KMS-11 (cell line): ENCODE data around the gene ZNF384.

Experiments used
- H2AFZ ChIP-seq: fragments of 200-600 bp; sonication (generic); 2 replicates; pipeline ENCODE4 v1.6.1; 2016; ENCODE audit warnings: antibody characterized with exemption, mixed run types, low read depth
- H3K27ac ChIP-seq: fragments of 200-600 bp; sonication (generic); 2 replicates; pipeline ENCODE4 v1.6.1; 2016; ENCODE audit warnings: mild to moderate bottlenecking, mixed run types
- H3K27me3 ChIP-seq: fragments of 200-600 bp; sonication (generic); 2 replicates; pipeline ENCODE4 v1.6.1; 2017; ENCODE audit warnings: mild to moderate bottlenecking, low read depth, mixed run types, moderate library complexity; ENCODE audit not compliant: insufficient read depth
- H3K36me3 ChIP-seq: fragments of 200-600 bp; sonication (generic); 2 replicates; pipeline ENCODE4 v1.6.1; 2017; ENCODE audit warnings: mild to moderate bottlenecking, mixed run types; ENCODE audit not compliant: insufficient read depth
- H3K4me1 ChIP-seq: fragments of 200-600 bp; sonication (generic); 2 replicates; pipeline ENCODE4 v1.6.1; 2016; ENCODE audit warnings: mild to moderate bottlenecking, low read depth, mixed run types; ENCODE audit not compliant: poor library complexity, severe bottlenecking
- H3K4me2 ChIP-seq: fragments of 200-600 bp; sonication (generic); 2 replicates; pipeline ENCODE4 v1.7.0; 2016; ENCODE audit warnings: mild to moderate bottlenecking, mixed run types
- H3K4me3 ChIP-seq: fragments of 200-600 bp; sonication (generic); IDR thresholded peaks from 2 replicates; pipeline ENCODE4 v1.6.1; 2017; ENCODE audit warnings: low read depth, low read length, mixed read lengths; ENCODE audit not compliant: insufficient read depth
- H3K79me2 ChIP-seq: fragments of 200-600 bp; sonication (generic); 2 replicates; pipeline ENCODE4 v1.6.1; 2016; ENCODE audit warnings: low read depth, mixed run types; ENCODE audit not compliant: insufficient read depth
- H3K9ac ChIP-seq: fragments of 200-600 bp; sonication (generic); 2 replicates; pipeline ENCODE4 v1.6.1; 2016; ENCODE audit warnings: mild to moderate bottlenecking, mixed run types
- H4K20me1 ChIP-seq: fragments of 200-600 bp; sonication (generic); 2 replicates; pipeline ENCODE4 v1.6.1; 2016; ENCODE audit warnings: mild to moderate bottlenecking, mixed run types; ENCODE audit not compliant: insufficient read depth
- TF ChIP-seq, protein P1 (sequence below): fragments of 200-600 bp; sonication (generic); conservative IDR thresholded peaks from 2 replicates; pipeline ENCODE4 v1.6.1; 2017; ENCODE audit warnings: low read depth, mild to moderate bottlenecking, antibody characterized with exemption, low read length, moderate library complexity, mixed read lengths

Gene ZNF384

DNA sequence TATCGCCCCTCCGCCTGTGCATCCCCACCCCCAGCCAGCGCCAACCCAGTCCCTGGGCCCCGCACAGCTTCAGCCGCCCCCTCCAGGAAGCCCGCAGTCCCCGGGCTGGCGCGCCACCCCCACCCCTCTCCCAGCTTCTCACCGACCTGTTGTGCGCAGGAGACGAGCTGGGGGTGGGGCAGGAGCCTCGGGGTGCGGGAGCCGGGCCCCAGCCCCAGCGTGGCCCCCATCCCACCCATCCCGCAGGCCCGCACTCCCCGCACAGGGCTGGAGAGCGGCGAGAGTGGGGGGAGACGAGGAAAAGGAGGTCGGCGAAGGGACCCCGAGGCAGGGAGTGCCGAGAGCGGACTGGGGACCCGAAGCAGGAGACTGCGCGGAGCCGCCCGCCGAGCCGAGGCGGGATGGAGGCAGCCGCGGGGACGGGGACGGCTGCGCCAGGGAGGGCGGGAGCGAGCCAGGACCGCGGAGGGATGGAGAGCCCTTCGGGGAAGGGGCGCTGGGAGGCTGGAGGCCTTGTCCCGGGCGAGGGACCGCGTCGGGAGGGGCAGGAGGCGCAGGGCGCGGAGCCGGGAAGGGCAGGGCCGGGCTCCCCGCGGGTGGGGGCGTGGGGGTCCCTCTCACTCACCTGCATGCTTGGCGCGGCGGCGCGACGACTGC is 10.9 kb upstream of the ZNF384 start:
- no peak overlapping the region; the same call in 1 of the 2 replicates for H2AFZ ChIP-seq
- peaks cover 76% of the 10 kb centered on the region for H3K27me3 ChIP-seq
- H3K4me3 ChIP-seq, result no peak overlapping the region
- TF ChIP-seq, protein P1, sequence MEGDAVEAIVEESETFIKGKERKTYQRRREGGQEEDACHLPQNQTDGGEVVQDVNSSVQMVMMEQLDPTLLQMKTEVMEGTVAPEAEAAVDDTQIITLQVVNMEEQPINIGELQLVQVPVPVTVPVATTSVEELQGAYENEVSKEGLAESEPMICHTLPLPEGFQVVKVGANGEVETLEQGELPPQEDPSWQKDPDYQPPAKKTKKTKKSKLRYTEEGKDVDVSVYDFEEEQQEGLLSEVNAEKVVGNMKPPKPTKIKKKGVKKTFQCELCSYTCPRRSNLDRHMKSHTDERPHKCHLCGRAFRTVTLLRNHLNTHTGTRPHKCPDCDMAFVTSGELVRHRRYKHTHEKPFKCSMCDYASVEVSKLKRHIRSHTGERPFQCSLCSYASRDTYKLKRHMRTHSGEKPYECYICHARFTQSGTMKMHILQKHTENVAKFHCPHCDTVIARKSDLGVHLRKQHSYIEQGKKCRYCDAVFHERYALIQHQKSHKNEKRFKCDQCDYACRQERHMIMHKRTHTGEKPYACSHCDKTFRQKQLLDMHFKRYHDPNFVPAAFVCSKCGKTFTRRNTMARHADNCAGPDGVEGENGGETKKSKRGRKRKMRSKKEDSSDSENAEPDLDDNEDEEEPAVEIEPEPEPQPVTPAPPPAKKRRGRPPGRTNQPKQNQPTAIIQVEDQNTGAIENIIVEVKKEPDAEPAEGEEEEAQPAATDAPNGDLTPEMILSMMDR, result no peak
- no peaks in the 10 kb centered on the region for H3K4me1 ChIP-seq
- no peaks in the 10 kb centered on the region for H3K36me3 ChIP-seq
- H3K79me2 ChIP-seq, result no peaks in the 10 kb centered on the region
- no peak overlapping the region for H3K9ac ChIP-seq
- no peaks in the 10 kb centered on the region for H4K20me1 ChIP-seq
- no peak overlapping the region for H3K4me2 ChIP-seq
- H3K27ac ChIP-seq, result no peak overlapping the region

DNA sequence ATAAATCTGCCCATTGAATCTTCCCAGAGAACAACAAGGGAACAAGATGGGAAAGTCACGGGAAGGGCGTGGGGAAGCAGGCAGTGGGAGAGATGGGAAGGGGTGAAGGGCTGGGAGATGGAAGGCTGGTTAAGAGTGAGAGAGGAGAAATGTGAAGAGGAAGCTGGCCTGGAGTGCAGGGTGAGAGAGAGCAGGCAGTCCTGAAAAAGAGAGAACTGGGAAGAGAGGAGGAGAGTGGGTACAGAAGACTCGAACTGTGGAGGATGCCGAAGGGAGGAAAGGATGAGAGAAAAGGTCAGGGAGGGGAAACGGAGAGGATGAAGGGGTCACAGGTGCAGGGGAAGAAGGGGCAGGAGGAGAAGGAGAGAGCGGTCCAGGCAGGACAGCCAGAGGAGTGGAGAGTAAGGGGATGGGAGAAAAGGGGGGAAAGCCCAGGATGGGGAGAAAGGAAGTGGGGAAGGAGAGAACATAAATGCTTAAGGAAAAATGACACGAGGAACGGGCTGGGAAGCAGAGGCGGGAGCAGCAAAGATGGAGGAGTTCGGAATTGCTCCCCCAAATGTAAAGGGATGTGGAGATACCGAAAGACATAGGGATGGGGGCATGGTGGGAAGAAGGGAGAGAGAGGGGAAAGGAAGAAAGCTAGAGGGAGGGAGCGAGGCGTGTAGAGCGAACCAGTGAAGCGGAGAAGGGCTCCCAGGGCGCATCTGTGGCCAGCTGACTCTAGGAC is 10.2 kb upstream of the ZNF384 start:
- peaks cover 79% of the 10 kb centered on the region for H3K27me3 ChIP-seq
- no peaks in the 10 kb centered on the region for H3K79me2 ChIP-seq
- no peaks in the 10 kb centered on the region for H3K36me3 ChIP-seq
- no peak overlapping the region for H3K27ac ChIP-seq
- no peaks in the 10 kb centered on the region for H3K4me1 ChIP-seq
- no peak overlapping the region for H3K4me2 ChIP-seq
- no peak overlapping the region for H3K9ac ChIP-seq
- no peak overlapping the region for H3K4me3 ChIP-seq
- H2AFZ ChIP-seq, result no peak overlapping the region
- TF ChIP-seq, protein P1, result no peak
- no peaks in the 10 kb centered on the region for H4K20me1 ChIP-seq

DNA sequence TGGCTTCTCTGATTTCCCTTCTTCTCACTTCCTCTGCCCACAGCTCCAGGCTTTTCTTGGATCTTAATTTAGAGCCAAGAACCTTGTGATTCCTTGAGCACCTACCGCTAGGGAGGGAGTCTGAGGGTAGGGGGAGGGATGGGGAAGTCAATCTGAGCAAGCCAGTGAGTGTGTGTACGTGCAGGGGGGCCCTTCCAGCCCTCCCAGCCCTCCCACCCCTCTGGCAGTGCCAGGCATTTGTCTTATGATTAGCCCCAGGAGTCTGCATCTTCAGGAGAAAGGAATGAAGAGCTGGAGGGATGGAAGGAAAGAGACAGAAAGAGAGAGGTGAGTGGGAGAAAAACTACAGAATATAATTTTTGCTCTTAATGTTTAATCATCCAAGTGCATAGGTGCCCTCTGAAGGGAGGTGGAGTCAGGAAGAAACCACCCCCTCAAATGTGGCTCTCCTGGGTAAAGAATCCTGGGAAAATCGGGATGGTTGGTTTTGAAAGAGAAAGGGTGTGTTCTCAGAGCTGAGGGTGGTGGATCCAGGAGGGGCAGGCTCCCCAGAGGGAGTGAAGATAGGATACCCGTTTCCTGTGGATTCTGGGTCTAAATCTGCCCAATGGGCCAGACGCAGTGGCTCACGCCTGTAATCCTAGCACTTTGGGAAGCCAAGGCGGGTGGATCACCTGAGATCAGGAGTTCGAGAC is 9.3 kb upstream of the ZNF384 start:
- no peak overlapping the region for H2AFZ ChIP-seq
- H3K4me1 ChIP-seq, result no peaks in the 10 kb centered on the region
- TF ChIP-seq, protein P1, result no peak
- H3K79me2 ChIP-seq, result no peaks in the 10 kb centered on the region
- H3K4me2 ChIP-seq, result no peak overlapping the region
- H3K27ac ChIP-seq, result no peak overlapping the region
- H3K27me3 ChIP-seq, result peaks cover 78% of the 10 kb centered on the region
- H3K9ac ChIP-seq, result no peak overlapping the region
- H3K4me3 ChIP-seq, result no peak overlapping the region
- no peaks in the 10 kb centered on the region for H3K36me3 ChIP-seq
- no peaks in the 10 kb centered on the region for H4K20me1 ChIP-seq

DNA sequence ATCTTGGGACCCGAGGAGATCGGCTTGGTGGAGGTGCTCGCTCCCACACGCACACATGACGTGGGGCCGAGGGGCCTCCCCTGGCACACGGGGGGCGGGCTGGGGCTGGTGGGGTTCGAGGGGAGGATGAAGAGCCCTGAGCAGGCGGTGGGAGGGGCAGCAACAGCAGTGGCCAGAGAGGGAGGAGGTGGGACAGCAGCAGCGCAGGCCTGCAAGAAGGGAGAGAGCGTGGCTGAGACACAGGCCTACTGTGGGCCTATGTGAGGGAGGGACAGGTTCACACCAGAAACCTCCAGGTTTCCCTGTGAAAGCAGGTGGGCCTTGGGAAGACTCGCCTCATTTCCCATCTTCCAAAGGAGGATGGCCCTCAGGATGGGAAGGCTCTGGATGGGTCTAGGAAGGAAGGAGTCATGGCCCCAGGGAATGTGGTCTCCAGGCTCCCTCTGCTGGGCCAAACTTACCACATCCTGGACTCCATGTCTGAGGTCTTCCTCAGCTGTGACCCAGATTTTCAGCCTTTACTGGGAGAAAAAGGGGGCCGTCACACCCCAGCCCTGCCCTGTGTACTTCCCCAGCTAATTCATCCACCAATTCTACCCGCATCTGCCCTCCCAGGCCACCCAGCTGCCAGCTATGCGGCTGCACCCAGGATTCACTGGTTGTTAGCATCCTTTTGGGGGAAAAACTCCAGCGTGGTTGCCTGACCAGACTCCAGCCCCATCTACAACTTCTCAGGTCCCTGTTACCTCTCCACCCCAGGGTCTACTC is 8.6 kb upstream of the ZNF384 start:
- Histone ChIP-seq H4K20me1 (no peaks in the 10 kb centered on the region), H3K79me2 (no peaks in the 10 kb centered on the region), H3K27ac (no peak overlapping the region), H3K4me1 (no peaks in the 10 kb centered on the region), H3K27me3 (peaks cover 74% of the 10 kb centered on the region), H3K36me3 (no peaks in the 10 kb centered on the region), H3K4me3 (no peak overlapping the region), H3K4me2 (no peak overlapping the region), H3K9ac (no peak overlapping the region), H2AFZ (no peak overlapping the region)
- TF ChIP-seq, protein P1, result peak; percentile 42
